Loucy (cell line): ENCODE results near the gene DMPK.

Source experiments
- H2AFZ ChIP-seq: fragments of 200-600 bp; sonication (generic); 2 replicates; pipeline ENCODE4 v1.6.0; 2016; ENCODE audit warnings: antibody characterized with exemption, mild to moderate bottlenecking, low read length, moderate library complexity
- H3F3A ChIP-seq: fragments of 200-600 bp; 2 replicates; pipeline ENCODE4 v1.6.0; 2016; ENCODE audit warnings: antibody characterized with exemption, low read depth, mild to moderate bottlenecking
- H3K27me3 ChIP-seq: fragments of 200-600 bp; sonication (generic); 2 replicates; pipeline ENCODE4 v1.6.1; 2014; ENCODE audit warnings: low read length, mild to moderate bottlenecking; ENCODE audit not compliant: insufficient read depth, poor library complexity, severe bottlenecking
- H3K36me3 ChIP-seq: fragments of 200-600 bp; sonication (generic); 2 replicates; pipeline ENCODE4 v1.6.1; 2016; ENCODE audit warnings: low read length; ENCODE audit not compliant: insufficient read depth
- H3K4me1 ChIP-seq: fragments of 200-600 bp; sonication (generic); 2 replicates; pipeline ENCODE4 v1.5.1; 2014; ENCODE audit warnings: low read length, mild to moderate bottlenecking; ENCODE audit not compliant: insufficient read depth, poor library complexity, severe bottlenecking
- H3K4me2 ChIP-seq: fragments of 200-600 bp; sonication (generic); 2 replicates; pipeline ENCODE4 v1.6.0; 2014; ENCODE audit warnings: antibody characterized with exemption, low read length, low read depth, mild to moderate bottlenecking; ENCODE audit not compliant: poor library complexity, severe bottlenecking
- H3K4me3 ChIP-seq: fragments of 200-600 bp; sonication (generic); 2 replicates; pipeline ENCODE4 v1.5.1; 2014; ENCODE audit warnings: low read length, mild to moderate bottlenecking, mixed read lengths; ENCODE audit not compliant: poor library complexity, severe bottlenecking
- H3K79me2 ChIP-seq: fragments of 200-600 bp; sonication (generic); 2 replicates; pipeline ENCODE4 v1.6.1; 2014; ENCODE audit warnings: low read length; ENCODE audit not compliant: insufficient read depth
- H3K9ac ChIP-seq: fragments of 200-600 bp; sonication (generic); 2 replicates; pipeline ENCODE4 v1.6.0; 2014; ENCODE audit warnings: mild to moderate bottlenecking, low read depth, low read length, moderate library complexity; ENCODE audit not compliant: poor library complexity, severe bottlenecking
- H3K9me2 ChIP-seq: fragments of 200-600 bp; sonication (generic); replicated peaks from 2 replicates; pipeline ENCODE4 v1.6.1; 2016; ENCODE audit warnings: low read depth, low read length, mixed read lengths
- H3K9me3 ChIP-seq: fragments of 200-600 bp; sonication (generic); 2 replicates; pipeline ENCODE4 v1.6.1; 2014; ENCODE audit warnings: mild to moderate bottlenecking, antibody characterized with exemption, low read length, low read depth; ENCODE audit not compliant: insufficient read depth
- H4K20me1 ChIP-seq: fragments of 200-600 bp; sonication (generic); 2 replicates; pipeline ENCODE4 v1.6.0; 2014; ENCODE audit warnings: antibody characterized with exemption, low read length, mild to moderate bottlenecking; ENCODE audit not compliant: insufficient read depth, poor library complexity, severe bottlenecking
- CTCF ChIP-seq: fragments of 200-600 bp; sonication (generic); conservative IDR thresholded peaks from 2 replicates; pipeline ENCODE4 v1.5.1; 2014; ENCODE audit warnings: mild to moderate bottlenecking, antibody characterized with exemption, low read length
- EZH2phosphoT487 ChIP-seq: fragments of 200-600 bp; IDR thresholded peaks from 2 replicates; pipeline ENCODE4 v1.6.1; 2018; ENCODE audit warnings: antibody characterized with exemption, mild to moderate bottlenecking, moderate library complexity, borderline replicate concordance

The DMPK gene

DNA sequence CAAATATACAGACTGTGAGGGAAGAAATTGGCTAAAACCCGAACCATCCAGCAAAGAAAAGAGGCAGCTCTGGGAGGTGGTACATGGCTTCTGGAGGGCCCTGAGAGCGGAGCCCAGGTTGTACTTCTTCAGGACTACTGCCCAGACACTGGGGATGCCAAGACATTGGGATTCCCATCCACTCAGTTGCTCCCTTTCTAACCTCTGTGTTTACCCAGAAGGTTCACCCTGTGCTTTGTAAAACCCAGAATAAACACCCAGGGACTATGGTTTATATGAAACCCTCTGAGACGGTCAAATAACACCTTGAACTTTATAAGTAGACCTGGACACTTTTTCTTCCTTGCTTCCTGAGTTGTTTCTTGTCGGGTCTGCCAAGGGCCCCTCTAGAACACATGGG, 39.3 kb downstream of the DMPK start:
- Histone ChIP-seq H2AFZ (no peak overlapping the region), H3K27me3 (no peaks in the 10 kb centered on the region), H3K4me3 (no peak overlapping the region), H3F3A (no peaks in the 10 kb centered on the region), H3K36me3 (no peaks in the 10 kb centered on the region), H3K4me2 (no peak overlapping the region), H3K4me1 (no peaks in the 10 kb centered on the region), H3K9ac (no peak overlapping the region), H3K79me2 (no peaks in the 10 kb centered on the region), H3K9me3 (no peaks in the 10 kb centered on the region), H4K20me1 (no peaks in the 10 kb centered on the region), H3K9me2 (no peaks in the 10 kb centered on the region)
- TF ChIP-seq EZH2phosphoT487 (no peak), CTCF (no peak)

DNA sequence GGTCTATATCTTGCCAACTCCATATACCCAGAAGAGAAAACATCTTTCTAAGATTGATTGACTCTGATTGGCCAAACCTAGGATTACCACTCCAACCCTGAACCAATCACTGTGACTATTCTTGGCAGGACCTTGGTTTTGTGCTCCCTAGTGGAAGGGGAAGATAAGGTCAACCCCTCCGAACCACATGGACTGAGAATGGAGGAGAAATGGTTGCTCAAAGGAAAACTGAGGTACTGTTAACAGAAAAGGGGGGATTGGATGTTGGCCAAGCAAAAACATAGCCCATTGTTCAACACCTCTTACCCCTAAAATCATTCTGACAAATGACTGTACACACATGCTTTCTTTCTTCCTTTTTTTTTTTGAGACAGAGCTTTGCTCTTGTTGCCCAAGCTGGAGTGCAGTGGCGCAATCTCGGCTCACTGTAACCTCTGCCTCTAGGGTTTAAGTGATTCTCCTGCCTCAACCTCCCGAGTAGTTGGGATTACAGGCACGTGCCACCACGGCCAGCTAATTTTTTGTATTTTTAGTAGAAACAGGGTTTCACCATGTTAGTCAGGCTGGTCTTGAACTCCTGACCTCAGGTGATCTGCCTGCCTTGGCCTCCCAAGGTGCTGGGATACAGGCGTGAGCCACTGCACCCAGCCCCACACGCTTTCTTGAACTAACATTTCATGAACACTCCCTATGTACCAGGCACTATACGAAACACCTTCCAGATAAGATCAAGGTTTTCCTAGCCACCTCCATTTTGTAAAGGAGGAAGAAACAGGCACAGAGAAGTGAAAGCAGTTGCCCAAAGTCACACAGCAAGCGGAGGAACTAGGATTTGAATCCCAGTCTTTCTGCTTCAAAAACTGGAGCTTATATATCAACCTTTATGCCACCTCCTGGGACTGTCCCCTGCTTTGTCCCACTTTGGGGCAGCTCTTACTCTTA, 42.5 kb downstream of the DMPK start:
- Histone ChIP-seq H3K9me2 (no peaks in the 10 kb centered on the region), H3K4me1 (no peaks in the 10 kb centered on the region), H3K9me3 (no peaks in the 10 kb centered on the region), H3K4me3 (no peak overlapping the region), H3K4me2 (no peak overlapping the region), H3K36me3 (no peaks in the 10 kb centered on the region), H4K20me1 (no peaks in the 10 kb centered on the region), H3K79me2 (no peaks in the 10 kb centered on the region), H3K9ac (no peak overlapping the region), H2AFZ (no peak overlapping the region), H3F3A (no peaks in the 10 kb centered on the region), H3K27me3 (no peaks in the 10 kb centered on the region)
- no peak for TF ChIP-seq EZH2phosphoT487
- no peak for TF ChIP-seq CTCF

GRCh38 chr19:45733160-45733810, 49.0 kb downstream of the DMPK start, which contains the start of gene MEIOSIN:
TSS of gene MEIOSIN (plus strand) at chr19:45733439. CDS start at chr19:45735377, 1,938 bp downstream.
- H3K4me3 ChIP-seq = no peak within 1 kb of the TSS
- H3K9me2 ChIP-seq = no peaks in the 10 kb centered on the region
- H4K20me1 ChIP-seq = peaks cover 9% of the 10 kb centered on the region
- H3K9ac ChIP-seq = no peak within 1 kb of the TSS
- H3K36me3 ChIP-seq = no peaks in the 10 kb centered on the region
- H3K27me3 ChIP-seq = no peaks in the 10 kb centered on the region
- H2AFZ ChIP-seq = no peak within 1 kb of the TSS
- peaks cover 13% of the 10 kb centered on the region for H3K4me1 ChIP-seq
- TF ChIP-seq CTCF = no peak
- no peak for TF ChIP-seq EZH2phosphoT487
- no peak within 1 kb of the TSS for H3K4me2 ChIP-seq
- H3K79me2 ChIP-seq = peaks cover 24% of the 10 kb centered on the region
- H3F3A ChIP-seq = no peaks in the 10 kb centered on the region
- no peaks in the 10 kb centered on the region for H3K9me3 ChIP-seq
